HFFc6 (cell line): ENCODE results near the gene LIF. TPM values are rescaled to one million over a fixed set of nuclear protein-coding genes. Genes with fewer than 3 reads are reported as not detected.

Experiments
- DNase-seq: peaks from one replicate; pipeline ENCODE4 v3.0.0-alpha.2; 2018
- H3K27ac Mint-ChIP-seq: 2 replicates; pipeline ENCODE4 v1.8.0; 2020; ENCODE audit warnings: mild to moderate bottlenecking, mixed read lengths
- H3K27me3 Mint-ChIP-seq: 2 replicates; pipeline ENCODE4 v1.8.0; 2021; ENCODE audit warnings: mild to moderate bottlenecking, moderate library complexity, mixed read lengths; ENCODE audit not compliant: insufficient read depth
- H3K36me3 Mint-ChIP-seq: 2 replicates; pipeline ENCODE4 v1.8.0; 2021; ENCODE audit warnings: low read depth, mixed read lengths
- H3K4me1 Mint-ChIP-seq: 2 replicates; pipeline ENCODE4 v1.8.0; 2020; ENCODE audit warnings: low read depth, mixed read lengths
- H3K4me3 Mint-ChIP-seq: 2 replicates; pipeline ENCODE4 v1.8.0; 2020; ENCODE audit warnings: mild to moderate bottlenecking, moderate library complexity, mixed read lengths
- H3K9me3 Mint-ChIP-seq: 2 replicates; pipeline ENCODE4 v1.8.0; 2020; ENCODE audit warnings: mild to moderate bottlenecking, mixed read lengths
- CTCF ChIP-seq: fragments of 200-600 bp; sonication (generic); IDR thresholded peaks from 2 replicates; pipeline ENCODE4 v1.5.0; 2021; ENCODE audit warnings: antibody characterized with exemption, mild to moderate bottlenecking
- total RNA-seq, 6 experiments: library from RNA; stranded (reverse); fragmentation: NEBNext Ultra II Directional; extraction: Animal tissue kit (Norgen Biotek cat#: 25700); gene quantifications; 2 replicates in 1 of 6; 3 replicates in 5 of 6; pipeline ENCODE4 v1.2.3, GENCODE V29; 2021

The LIF gene
- total RNA-seq, 6 experiments from 2014 or later: 0.40 to 2.2 (median 1.1) TPM

- DNase-seq: no peak
- Mint-ChIP-seq H3K4me3 (no peak overlapping the region), H3K27ac (no peak overlapping the region), H3K9me3 (no peaks in the 10 kb centered on the region), H3K4me1 (peaks cover 6% of the 10 kb centered on the region), H3K27me3 (peaks cover 10% of the 10 kb centered on the region; the same call in 1 of the 2 replicates), H3K36me3 (no peaks in the 10 kb centered on the region)
- TF ChIP-seq CTCF: no peak
Observed at GRCh38 chr22:30265823-30266444, 19.4 kb upstream of the LIF start.

- H3K27me3 Mint-ChIP-seq: peaks cover 13% of the 10 kb centered on the region
- H3K36me3 Mint-ChIP-seq: no peaks in the 10 kb centered on the region
- H3K9me3 Mint-ChIP-seq: no peaks in the 10 kb centered on the region
- DNase-seq: no peak
- peaks cover 6% of the 10 kb centered on the region for H3K4me1 Mint-ChIP-seq
- no peak overlapping the region for H3K4me3 Mint-ChIP-seq
- TF ChIP-seq CTCF: no peak
- no peak overlapping the region for H3K27ac Mint-ChIP-seq
Observed at GRCh38 chr22:30265131-30265720, 18.7 kb upstream of the LIF start.

- DNase-seq: no peak
- Mint-ChIP-seq H3K27me3 (peaks cover 13% of the 10 kb centered on the region), H3K4me1 (peaks cover 6% of the 10 kb centered on the region), H3K9me3 (no peaks in the 10 kb centered on the region), H3K4me3 (no peak overlapping the region), H3K36me3 (no peaks in the 10 kb centered on the region), H3K27ac (no peak overlapping the region)
- no peak for TF ChIP-seq CTCF
Observed at GRCh38 chr22:30263883-30264282, 17.3 kb upstream of the LIF start.

- H3K27me3 Mint-ChIP-seq: peaks cover 13% of the 10 kb centered on the region
- DNase-seq: peak; percentile 22
- peak overlapping the region; percentile 48; the same call in 1 of the 2 replicates for H3K27ac Mint-ChIP-seq
- no peaks in the 10 kb centered on the region for H3K9me3 Mint-ChIP-seq
- H3K4me3 Mint-ChIP-seq: peak overlapping the region; percentile 69
- H3K4me1 Mint-ChIP-seq: peaks cover 6% of the 10 kb centered on the region
- peak; percentile 100 for TF ChIP-seq CTCF
- no peaks in the 10 kb centered on the region for H3K36me3 Mint-ChIP-seq
Observed at GRCh38 chr22:30262917-30263741, 16.6 kb upstream of the LIF start.

- peaks cover 13% of the 10 kb centered on the region for H3K27me3 Mint-ChIP-seq
- no peak overlapping the region for H3K27ac Mint-ChIP-seq
- H3K9me3 Mint-ChIP-seq: no peaks in the 10 kb centered on the region
- peaks cover 6% of the 10 kb centered on the region for H3K4me1 Mint-ChIP-seq
- H3K4me3 Mint-ChIP-seq: no peak overlapping the region
- DNase-seq: no peak
- no peaks in the 10 kb centered on the region for H3K36me3 Mint-ChIP-seq
- TF ChIP-seq CTCF: no peak
Observed at GRCh38 chr22:30262112-30262511, 15.6 kb upstream of the LIF start.
